ENCODE data around the gene EXOC2. TPM values are rescaled to one million over a fixed set of nuclear protein-coding genes. Genes with fewer than 3 reads are reported as not detected.

The EXOC2 gene
- total RNA-seq, 1 experiment from 2014 or later: 24.5 TPM

GRCh38 chr6:642805-643204 is 50.1 kb downstream of the EXOC2 start:
- no peaks in the 10 kb centered on the region for H3K9me2 ChIP-seq (ENCODE audit: insufficient read depth)
- H3K79me2 ChIP-seq (ENCODE audit: insufficient read depth, low read length): no peaks in the 10 kb centered on the region; the same call in 1 of the 2 replicates
- no peak overlapping the region for H3K4me3 ChIP-seq (replicated peaks in 1 of 2; ENCODE audit: low read depth in 1 of 2, low read length in 2 of 2)
- intact Hi-C loops (cut with micrococcal nuclease): no loop called here
- no peaks in the 10 kb centered on the region for H3K4me1 ChIP-seq (ENCODE audit: control insufficient read depth in 1 of 2, insufficient read depth in 2 of 2, low read length in 2 of 2)
- ChIA-PET POLR2A (no interaction called here), RAD21 (ENCODE audit: low non-redundant PET in 1 of 2, low total read pairs in 2 of 2, uncharacterized antibody in 2 of 2, unreplicated experiment in 2 of 2) (no interaction called here), CTCF (no interaction called here)
- no peak overlapping the region for H3K9ac ChIP-seq (ENCODE audit: low read length)
- BruUV-seq (replicated peaks): no TSS peak
- DNase-seq (ENCODE audit: low read depth, low spot score) (no peak), ATAC-seq (no peak)
- no peaks in the 10 kb centered on the region; the same call in 1 of the 2 replicates for H4K20me1 ChIP-seq (ENCODE audit: insufficient read depth)
- H3K27ac ChIP-seq (ENCODE audit: low read depth, low read length): no peak overlapping the region
- no peaks in the 10 kb centered on the region for H3K27me3 ChIP-seq (ENCODE audit: insufficient read depth, low read length)
- H2AFZ ChIP-seq (ENCODE audit: low read depth, low read length, poor library complexity, severe bottlenecking): no peak overlapping the region
- no peak for TF ChIP-seq POLR2A (IDR thresholded peaks at IDR 0.05; ENCODE audit: borderline replicate concordance, extremely low read depth, insufficient read depth, insufficient read length)
- TF ChIP-seq ATF3 (IDR thresholded peaks at IDR 0.05): no peak
- no peak for TF ChIP-seq CEBPB (IDR thresholded peaks at IDR 0.05; ENCODE audit: low read depth)
- no peak for TF ChIP-seq SP1 (IDR thresholded peaks at IDR 0.05; ENCODE audit: low read depth)
- no peak for TF ChIP-seq FOSL1 (IDR thresholded peaks at IDR 0.05; ENCODE audit: low read depth)
- TF ChIP-seq, protein P1, sequence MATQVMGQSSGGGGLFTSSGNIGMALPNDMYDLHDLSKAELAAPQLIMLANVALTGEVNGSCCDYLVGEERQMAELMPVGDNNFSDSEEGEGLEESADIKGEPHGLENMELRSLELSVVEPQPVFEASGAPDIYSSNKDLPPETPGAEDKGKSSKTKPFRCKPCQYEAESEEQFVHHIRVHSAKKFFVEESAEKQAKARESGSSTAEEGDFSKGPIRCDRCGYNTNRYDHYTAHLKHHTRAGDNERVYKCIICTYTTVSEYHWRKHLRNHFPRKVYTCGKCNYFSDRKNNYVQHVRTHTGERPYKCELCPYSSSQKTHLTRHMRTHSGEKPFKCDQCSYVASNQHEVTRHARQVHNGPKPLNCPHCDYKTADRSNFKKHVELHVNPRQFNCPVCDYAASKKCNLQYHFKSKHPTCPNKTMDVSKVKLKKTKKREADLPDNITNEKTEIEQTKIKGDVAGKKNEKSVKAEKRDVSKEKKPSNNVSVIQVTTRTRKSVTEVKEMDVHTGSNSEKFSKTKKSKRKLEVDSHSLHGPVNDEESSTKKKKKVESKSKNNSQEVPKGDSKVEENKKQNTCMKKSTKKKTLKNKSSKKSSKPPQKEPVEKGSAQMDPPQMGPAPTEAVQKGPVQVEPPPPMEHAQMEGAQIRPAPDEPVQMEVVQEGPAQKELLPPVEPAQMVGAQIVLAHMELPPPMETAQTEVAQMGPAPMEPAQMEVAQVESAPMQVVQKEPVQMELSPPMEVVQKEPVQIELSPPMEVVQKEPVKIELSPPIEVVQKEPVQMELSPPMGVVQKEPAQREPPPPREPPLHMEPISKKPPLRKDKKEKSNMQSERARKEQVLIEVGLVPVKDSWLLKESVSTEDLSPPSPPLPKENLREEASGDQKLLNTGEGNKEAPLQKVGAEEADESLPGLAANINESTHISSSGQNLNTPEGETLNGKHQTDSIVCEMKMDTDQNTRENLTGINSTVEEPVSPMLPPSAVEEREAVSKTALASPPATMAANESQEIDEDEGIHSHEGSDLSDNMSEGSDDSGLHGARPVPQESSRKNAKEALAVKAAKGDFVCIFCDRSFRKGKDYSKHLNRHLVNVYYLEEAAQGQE (IDR thresholded peaks at IDR 0.05; ENCODE audit: low read depth): no peak
- TF ChIP-seq JUND (IDR thresholded peaks at IDR 0.05): no peak
- no peaks in the 10 kb centered on the region for H3K36me3 ChIP-seq (ENCODE audit: control insufficient read depth in 1 of 2, insufficient read depth in 2 of 2, low read length in 2 of 2)
- H3K9me3 ChIP-seq (ENCODE audit: control insufficient read depth in 1 of 2, insufficient read depth in 1 of 2, low read depth in 1 of 2, low read length in 2 of 2): no peaks in the 10 kb centered on the region
- no peak overlapping the region for H3K4me2 ChIP-seq (ENCODE audit: low read length)

Measured in HCT116 (cell line).